Astrocyte (in vitro differentiated cells and primary cell): ENCODE results near the gene PDLIM3.

ENCODE experiments used
- EZH2 ChIP-seq: IDR thresholded peaks from 2 replicates; pipeline ENCODE4 v1.6.1; 2012; ENCODE audit warnings: mild to moderate bottlenecking, low read length, inconsistent platforms; ENCODE audit not compliant: insufficient read depth
- TF ChIP-seq, protein P1 (sequence below): IDR thresholded peaks from 2 replicates; pipeline ENCODE4 v1.5.1; 2011; ENCODE audit warnings: low read depth, mild to moderate bottlenecking, inconsistent platforms, low read length, moderate library complexity; ENCODE audit not compliant: insufficient read depth

DNA sequence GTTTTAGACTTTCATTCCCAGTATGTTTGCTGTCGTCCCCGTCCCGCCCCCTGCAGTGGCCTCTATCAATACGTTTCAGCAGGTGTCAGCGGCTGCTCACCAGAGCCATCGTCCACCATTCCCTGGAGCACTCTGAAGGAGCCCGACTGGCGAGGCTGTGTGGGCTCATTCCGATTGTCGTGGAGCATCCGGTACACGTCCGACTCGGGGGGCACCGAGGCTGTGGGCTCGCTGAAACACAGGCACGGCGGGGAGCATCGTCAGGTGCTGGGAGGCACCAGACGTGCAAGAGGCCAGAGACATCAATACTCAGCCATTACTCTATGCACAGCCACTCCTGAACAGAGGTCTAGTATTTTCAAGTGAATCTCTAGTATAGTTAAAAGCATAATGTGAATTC lies 28.9 kb downstream of the PDLIM3 start:
- TF ChIP-seq, protein P1, sequence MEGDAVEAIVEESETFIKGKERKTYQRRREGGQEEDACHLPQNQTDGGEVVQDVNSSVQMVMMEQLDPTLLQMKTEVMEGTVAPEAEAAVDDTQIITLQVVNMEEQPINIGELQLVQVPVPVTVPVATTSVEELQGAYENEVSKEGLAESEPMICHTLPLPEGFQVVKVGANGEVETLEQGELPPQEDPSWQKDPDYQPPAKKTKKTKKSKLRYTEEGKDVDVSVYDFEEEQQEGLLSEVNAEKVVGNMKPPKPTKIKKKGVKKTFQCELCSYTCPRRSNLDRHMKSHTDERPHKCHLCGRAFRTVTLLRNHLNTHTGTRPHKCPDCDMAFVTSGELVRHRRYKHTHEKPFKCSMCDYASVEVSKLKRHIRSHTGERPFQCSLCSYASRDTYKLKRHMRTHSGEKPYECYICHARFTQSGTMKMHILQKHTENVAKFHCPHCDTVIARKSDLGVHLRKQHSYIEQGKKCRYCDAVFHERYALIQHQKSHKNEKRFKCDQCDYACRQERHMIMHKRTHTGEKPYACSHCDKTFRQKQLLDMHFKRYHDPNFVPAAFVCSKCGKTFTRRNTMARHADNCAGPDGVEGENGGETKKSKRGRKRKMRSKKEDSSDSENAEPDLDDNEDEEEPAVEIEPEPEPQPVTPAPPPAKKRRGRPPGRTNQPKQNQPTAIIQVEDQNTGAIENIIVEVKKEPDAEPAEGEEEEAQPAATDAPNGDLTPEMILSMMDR = no peak
- no peak for TF ChIP-seq EZH2
